ENCODE data around the gene NRIP1.

GRCh38 chr21:15060543-15061175 is 4.1 kb downstream of the NRIP1 start:
- TF ChIP-seq CTCF (IDR thresholded peaks at IDR 0.05), result no peak
- no peak for TF ChIP-seq EZH2 (IDR thresholded peaks at IDR 0.05; ENCODE audit: borderline replicate concordance, insufficient read depth, low read depth, low read length, poor library complexity, severe bottlenecking)

Data from B cell (primary cell).